GM21619 (cell line): ENCODE results near the gene RAB40C.
"Not testable (repeated sequence)": the region's sequence is repeated elsewhere in the genome, so short reads cannot be mapped to it uniquely, and the experiment has no call there.

Experiments
- ATAC-seq: cut with Tn5 transposase; IDR thresholded peaks from one replicate; pipeline ENCODE4 v1.9.1; 2021; ENCODE audit not compliant: unreplicated experiment

Gene RAB40C

DNA sequence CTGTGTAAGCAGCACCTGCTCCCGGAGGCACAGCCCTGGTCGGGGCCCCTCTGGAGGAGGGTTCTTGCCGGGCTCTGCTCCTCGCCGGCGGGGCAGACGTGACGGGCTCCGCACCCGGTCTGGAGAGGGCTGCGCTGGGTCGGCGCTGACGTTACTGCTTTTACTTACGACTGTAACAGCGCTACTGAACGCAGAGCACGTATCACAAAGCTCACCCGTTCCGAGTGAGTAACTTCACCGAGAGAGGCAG, 1.3 kb upstream of the RAB40C start:
- ATAC-seq, result peak; percentile 15

DNA sequence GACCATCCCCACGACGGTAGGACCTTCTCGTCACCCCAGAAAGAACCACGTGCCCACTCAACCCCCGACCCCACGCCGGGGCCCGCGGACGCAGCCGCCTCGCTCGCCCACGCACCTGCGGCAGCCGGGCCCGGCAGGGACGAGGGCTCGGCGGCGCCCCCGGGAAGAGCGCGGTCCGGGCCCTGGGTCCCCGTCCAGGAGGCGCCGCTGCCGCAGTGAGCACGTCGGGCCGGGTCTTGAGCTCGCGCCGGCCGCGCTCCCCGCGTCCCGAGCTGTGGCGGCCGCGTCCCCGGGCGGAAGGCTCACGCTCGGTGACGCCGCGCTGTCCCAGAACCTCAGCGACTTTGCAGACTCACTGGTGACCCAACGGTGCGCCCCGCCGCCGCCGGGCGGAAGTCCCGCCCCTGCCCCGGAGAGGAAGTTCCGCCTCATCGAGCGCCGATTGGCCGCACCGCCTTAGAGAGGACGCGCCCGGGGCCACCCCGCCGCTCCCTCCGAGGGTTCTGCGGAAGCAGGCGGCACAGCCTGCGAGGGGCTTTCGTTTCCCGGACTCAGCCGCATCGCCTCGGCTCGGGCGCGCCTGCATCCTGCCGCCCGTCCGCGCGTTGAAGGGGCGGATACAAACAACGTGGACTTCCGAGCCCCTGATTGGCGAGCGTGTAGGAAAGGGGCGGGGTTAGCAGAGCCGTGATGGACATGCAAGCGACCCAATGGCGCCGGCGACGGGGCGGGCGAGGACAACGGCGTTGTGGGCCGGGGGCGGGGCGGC, 793 bp upstream of the RAB40C start:
- ATAC-seq, result peak; percentile 62

DNA sequence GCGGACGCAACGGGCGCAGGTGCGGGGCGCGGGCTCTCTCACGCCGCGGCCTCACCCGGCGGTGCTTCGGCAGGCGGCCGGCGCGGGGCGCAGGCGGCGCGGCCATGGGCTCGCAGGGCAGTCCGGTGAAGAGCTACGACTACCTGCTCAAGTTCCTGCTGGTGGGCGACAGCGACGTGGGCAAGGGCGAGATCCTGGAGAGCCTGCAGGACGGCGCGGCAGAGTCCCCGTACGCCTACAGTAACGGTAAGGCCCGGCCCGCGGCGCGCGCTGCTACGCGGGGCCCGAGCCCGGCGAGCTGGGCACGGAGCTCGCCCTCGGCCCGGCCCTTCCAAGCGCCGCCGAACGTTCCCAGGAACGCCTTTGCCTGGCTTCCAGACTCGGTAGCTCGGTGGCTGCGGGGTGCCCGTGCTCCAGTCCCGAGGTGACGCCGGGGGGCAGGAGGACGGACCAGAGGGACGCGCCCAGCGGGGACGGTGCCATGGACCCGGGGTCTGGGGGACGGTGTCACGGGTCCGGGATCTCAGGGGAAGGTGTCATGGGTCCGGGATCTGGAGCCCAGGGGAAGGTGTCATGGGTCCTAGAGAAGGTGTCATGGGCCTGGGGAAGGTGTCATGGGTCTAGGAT, 435 bp downstream of the RAB40C start:
- ATAC-seq, result peak; percentile 7

DNA sequence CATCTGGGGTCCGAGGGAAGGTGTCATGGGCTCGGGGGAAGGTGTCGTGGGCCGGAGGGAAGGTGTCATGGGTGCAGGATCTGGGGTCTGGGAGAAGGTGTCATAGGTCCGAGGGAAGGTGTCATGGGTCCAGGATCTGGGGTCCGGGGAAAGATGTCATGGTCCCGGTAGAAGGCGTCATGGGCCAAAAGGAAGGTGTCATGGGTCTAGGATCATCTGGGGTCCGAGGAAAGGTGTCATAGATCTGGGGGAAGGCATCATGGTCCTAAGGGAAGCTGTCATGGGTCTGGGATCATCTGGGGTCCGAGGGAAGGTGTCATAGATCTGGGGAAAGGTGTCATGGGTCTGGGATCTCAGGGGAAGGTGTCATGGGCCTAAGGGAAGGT, 942 bp downstream of the RAB40C start:
- ATAC-seq, result no peak

DNA sequence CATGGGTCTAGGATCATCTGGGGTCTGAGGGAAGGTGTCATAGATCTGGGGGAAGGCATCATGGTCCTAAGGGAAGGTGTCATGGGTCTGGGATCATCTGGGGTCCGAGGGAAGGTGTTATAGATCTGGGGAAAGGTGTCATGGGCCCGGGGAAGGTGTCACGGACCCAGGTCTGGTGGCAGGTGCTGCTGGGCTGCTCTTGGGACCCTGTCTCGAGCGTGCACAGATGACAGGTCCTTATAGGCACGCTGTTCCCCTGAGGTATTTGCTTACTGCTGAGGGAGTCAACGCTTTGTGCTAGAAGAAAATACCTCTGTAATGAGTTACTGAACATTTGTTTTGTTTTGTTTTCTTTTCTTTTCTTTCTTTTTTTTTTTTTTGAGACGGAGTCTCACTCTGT, 1.4 kb downstream of the RAB40C start:
- no peak for ATAC-seq

DNA sequence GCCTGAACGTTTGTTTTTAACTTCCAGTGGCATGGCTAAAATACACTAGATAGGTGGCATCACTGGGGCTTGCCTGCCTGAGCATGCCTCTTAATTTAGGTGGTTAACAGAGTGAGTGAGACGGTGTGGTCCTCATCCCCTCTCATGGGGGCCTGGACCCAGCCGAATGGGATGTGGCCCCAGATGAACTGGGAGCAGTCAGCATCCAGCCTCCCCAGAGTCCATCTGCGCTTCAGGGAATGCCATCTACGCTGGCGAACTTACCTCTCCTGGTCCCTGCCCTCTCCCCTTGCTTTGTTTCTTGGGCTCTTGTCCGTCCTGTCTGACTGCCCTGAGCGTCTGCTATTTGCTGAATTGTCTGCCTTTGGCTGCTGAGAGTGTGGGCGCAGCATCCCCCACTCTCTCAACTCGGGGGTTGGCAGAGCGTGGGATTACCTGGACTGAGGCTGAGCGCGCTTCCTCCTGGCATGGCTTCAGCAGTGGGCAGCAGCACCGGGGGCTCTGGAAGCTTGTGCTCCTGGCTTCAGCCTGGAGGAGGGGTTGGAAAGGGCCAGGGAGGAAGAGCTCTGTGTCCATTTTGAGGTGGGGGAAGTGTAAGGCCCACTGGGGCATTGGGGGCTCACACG, 2.1 kb downstream of the RAB40C start:
- no peak for ATAC-seq

DNA sequence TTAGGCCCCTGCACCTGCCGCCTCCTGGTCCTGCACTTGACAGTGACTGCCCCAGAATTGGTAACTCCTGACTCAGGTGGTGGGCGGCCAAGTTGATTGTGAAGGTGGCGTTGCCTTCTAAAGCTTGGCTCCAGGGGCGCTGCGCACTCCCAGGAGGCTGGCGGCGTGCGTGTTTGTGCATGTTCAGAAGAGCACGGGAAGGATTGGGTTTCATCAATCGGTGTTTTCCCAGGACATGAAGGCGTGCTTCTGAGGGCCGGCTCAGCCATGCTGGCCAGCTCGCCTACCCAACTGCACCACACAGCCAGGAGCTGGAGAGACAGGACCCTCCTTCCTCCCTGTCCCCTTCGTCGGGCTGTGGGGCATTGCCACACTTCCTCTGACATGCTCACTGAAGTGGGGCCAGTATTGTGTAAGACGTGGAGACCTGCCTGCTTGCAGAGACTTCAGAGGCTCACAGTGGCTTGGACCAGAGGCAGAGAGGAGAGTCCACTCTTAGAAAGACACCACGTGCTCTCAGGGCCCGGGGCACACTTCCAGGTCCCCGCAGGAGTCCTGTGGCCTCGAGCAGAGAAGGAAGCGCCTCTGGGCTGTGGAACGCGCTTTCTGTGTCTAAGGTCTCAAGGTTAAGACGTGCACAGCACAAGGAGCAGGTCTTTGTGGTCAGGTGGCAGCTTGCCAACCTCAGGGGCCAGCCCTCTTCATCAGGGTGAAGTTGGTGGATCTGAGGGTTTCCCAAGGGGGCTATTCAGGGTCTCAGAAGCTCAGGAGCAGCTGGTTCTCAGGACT, 2.8 kb downstream of the RAB40C start:
- no peak for ATAC-seq

DNA sequence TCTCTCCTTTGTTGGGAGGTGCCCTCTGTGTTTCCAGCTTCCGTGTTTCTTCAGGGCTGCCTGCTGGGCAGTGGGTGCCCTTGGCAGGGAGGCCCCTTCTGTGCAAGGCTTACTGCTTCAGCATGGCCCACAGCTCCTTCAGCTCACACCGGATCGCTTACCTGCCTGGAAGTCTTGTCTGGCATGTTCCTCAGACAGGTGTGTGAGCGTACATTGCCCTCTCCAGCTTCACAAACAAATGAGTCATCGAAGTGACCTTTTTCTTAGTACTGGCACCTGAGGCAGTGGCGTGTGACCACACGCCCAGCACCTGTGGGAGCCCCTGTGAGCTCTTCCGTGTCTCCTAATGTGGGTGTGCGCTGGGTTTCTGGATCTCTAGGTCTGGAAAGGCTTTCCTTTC, 3.5 kb downstream of the RAB40C start:
- no peak for ATAC-seq

DNA sequence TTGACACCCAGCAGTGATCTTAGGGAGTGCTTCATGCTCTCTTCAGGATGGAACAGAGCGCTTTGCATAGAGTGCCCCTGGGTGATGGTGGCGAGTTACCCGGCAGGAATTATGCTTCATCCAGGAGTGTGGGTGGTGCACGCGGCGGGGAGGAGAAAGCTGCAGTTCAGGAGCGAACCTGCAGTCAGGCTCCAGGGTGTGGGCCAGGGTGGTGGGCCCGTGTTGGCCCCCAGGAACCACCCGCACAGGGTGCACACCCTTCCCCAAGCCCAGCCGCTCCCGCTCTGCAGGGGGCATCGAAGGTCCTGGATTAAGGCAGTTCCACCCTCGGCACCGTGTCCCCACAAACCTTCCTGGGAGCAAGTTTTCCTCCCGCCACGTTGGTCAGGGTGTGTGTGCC, 3.9 kb downstream of the RAB40C start:
- no peak for ATAC-seq

DNA sequence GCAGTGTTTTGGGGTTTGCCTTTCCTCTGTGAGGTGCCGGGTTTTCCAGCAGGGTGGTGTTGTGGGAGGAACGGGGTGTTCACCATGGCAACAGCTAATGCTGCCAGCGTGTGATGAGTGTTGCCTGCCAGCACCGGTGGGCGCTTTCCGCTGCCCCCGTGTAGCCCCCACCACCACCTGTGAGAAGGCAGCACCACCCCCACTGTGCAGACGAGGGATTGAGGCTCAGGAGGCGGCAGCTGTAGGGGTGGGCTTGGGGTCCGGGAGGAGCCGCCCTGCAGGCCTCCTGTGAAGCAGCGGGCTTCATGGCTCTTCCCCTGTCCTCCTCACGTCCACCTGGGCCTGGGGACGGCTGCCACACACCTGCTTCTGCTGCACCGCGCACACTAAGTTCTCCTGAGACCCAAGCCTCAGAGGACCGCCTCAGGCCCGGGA, 5.2 kb downstream of the RAB40C start:
- ATAC-seq, result no peak

DNA sequence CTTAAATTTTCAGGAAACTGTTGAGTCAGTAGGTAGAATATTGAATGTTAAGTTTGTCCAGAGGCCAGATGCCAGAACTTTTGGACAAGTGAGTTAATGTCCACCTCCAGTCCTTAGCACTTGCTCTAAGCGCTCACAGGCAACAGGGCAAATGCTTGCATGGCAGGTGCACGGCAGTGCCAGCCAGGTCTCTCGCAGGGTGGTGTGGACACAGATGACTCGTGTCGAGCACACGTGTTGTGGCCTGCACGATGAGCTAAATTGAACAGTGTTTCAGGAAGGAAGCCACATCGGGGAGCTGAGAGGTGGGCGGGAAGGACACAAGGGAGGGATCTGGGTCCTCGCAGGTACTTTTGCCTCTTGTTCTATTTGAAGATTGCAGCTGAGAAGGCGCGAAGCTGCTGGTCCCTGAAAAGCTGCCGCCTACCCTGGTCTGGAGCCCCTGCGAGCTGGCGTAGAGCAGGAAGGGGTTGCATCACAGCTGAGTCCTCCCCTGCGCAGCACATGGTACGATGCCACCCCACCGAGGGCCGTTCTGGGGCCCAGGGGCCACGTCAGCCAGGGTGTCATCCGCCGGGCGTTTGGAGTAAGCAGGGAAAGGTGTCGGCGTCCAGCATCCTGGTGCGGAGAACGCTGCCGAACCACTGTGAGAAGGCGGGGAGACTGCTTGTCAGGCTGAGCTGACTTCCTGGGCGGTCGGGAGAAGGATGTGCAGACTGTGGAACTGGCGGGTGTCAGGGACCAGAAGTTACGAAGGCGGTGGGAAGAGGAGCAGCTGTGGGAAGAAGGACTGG, 6.3 kb downstream of the RAB40C start:
- no peak for ATAC-seq

DNA sequence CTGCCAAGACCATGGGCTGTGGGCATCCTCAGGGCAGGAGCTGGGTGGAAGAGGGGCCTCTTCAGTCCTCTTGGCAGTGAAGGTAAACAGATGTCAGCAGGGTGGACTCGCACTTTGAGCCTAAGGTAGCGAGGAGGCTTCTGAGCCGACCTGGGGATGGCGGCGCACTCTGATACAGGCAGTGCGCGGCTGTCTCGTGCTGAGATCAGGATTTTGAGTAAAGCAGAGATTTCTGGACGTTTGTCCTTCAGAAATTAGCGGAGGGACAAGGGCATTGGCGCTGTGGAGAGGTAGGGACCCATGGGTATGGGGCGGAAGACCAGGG, 6.8 kb downstream of the RAB40C start:
- ATAC-seq, result no peak

DNA sequence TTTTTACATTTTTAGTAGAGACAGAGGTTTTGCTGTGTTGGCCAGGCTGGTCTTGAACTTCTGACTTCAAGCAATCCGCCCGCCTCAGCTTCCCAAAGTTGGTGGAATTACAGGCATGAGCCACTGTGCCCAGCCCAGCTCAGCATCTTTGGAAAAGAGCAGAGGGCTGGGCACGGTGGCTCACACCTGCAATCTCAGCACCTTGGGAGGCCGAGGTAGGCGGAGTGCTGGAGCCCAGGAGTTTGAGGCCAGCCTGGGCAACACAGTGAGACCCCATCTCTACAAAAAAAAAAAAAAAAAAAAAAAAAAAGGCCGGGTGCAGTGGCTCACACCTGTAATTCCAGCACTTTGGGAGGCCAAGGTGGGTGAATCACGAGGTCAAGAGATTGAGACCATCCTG, 7.8 kb downstream of the RAB40C start:
- ATAC-seq, result not testable (repeated sequence)

DNA sequence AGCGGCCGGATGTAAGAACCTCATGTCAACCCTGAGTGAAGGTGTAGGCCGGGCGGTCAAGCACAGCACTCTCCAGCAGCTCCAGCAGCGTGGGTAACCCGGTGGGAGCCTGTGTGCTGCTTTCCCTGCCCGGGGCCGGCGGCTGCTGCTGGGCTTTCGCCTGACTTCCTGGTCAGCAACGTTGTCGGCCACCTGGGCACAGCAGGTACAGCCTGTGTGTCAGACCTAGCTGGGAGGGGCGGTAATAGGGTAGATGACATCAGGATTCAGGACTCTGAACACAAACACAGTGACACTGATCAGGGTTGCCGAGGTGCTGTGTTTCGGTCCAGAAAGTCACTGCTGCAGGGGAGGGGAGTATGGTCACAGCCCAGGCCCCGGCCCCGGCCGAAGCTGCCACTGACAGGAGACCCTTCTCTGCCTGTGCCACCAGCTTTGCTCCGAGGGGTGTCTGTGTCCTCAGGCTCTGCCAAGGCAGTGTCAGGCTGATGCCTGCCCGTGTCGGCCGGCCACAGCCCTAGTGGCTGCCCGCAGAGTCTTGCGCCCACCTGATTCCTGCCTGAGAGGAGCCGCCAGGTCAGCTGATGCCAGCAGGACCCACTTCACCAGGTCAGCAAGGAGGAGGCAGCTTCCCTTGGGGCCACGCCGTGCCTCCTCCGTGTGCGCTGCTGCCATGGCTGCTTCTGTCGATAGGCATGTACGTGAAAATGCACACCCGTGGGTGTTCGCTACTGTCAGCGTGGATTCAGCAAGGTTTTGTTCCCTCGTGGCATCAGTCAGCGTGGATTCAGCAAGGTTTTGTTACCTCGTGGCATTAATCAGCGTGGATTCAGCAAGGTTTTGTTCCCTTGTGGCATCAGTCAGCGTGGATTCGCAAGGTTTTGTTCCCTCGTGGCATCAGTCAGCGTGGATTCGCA, 9.2 kb downstream of the RAB40C start:
- no peak for ATAC-seq

DNA sequence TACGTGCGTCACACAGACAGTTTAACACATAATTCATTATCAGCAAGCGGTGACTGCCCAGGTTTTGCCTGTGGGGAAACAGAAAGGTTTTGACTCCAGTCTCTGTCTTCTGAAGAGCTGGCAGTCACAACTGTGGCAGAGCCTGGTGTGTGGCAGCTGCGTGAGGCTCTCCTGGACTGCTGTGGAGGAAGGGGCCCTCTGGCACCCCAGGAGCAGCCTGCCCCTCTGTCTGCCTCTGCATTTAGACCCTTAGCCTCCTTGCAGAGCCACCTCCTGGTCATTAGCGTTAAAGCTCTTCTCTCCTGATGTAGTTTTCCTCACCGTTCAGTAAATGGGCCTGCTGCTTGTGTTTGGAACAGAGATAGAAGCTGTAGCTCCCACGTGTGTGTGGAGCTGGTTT, 10.9 kb downstream of the RAB40C start:
- no peak for ATAC-seq

DNA sequence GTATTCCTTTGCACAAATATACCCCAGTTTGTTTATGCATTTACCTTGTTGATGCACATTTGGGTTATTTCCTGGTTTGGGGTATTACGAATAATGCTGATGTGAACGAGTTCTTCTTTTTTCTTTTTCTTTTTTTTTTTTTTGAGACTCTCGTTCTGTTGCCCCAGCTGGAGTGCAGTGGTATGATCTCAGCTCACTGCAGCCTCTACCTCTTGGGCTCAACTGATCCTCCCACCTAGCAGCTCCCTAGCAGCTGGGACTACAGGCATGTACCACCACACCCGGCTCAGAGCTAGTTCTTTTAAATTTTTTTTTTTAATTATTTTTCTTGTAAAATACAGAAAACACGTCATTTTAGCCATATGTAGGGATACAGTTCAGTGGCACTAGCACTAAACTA, 14.1 kb downstream of the RAB40C start:
- no peak for ATAC-seq

DNA sequence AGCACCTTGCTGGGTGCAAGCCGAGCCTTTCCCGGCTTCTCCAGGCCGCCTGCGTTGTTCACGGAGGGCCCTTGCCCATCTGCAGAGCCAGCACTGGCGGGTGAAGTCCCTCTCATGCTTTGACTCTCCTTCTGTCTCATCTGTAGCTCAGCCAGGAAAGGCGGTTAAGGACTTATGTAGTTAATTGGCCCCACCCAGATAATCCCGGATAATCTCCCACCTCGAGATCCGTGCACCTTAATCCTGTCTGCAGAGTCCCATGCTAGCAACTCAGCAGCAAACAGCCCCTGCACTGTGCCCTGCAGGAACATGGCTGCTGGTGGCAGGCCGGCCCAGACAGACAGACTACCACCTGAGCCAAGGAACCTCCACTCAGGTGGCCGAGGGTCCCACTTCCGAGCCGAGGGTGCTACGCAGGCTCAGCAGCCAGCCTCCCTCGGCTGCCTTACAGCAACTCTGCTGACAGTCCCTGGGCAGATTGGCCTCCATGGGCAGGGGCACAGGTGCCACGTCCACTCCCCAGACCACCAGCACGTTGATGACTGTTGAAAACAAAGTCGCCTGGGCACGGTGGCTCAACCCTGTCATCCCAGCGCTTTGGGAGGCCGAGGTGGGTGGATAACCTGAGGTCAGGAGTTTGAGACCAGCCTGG, 16.9 kb downstream of the RAB40C start:
- ATAC-seq, result no peak

DNA sequence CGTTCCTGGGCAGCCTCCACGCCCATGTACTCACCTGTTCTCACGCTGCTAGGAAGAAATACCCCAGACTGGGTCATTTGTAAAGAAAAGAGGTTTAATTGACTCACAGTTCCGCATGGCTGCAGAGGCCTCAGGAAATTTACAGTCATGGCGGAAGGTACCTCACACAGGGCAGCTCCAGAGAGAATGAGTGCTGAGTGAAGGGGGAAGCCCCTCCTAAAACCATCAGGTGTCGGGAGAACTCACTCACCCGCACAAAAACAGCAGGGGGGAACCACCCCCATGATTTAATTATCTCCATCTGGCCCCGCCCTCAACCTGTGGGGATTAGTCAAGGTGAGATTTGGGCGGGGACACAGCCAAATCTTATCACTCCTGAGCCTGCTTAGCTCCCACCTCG, 18.2 kb downstream of the RAB40C start:
- ATAC-seq, result no peak

DNA sequence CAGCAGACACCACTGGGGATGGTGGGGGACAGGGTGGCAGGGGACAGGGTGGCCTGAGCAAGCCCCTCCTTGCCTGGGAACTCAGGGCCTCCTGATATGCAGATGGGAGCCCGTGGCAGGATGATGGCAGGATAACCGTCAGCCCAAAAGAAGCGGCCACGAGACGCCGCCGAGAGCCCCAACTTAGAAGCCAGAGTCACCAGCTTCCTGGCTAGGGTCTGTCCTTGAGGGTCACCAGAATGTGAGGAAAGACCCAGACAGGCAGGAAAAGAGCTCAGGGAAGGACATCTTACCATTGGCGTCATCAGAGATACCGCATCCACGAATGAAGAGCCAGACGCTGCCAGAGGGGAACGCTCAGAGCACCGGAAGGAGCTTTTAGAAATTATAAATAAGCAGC, 19.4 kb downstream of the RAB40C start:
- no peak for ATAC-seq

DNA sequence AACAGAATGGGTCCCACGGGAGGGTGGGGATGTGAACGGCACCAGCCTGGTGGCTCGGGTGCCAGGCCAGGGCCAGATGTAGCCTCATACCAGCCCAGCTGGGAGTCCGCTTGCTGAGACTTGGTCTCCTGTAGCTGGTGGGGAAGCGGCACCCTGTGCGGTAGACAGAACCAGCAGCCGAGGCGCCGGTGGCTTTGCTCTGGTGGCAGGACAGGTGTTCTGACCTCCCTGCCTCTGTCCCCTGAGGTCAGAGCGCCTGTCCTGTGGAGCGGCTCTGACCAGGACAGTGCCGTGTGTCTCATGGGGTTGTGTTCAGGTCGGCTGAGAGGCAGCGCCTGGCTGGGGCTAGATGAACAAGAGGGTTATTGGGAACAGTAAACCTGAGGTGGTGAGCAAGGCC, 20.1 kb downstream of the RAB40C start:
- no peak for ATAC-seq
